HG02870 (cell line): ENCODE measurements around the gene MCHR2.
A peak's percentile ranks its signal among the peaks of the same experiment; 100 is the strongest.

Experiments used
- ATAC-seq: cut with Tn5 transposase; IDR thresholded peaks from one replicate; pipeline ENCODE4 v1.9.1; 2021; ENCODE audit warnings: mild to moderate bottlenecking, moderate library complexity; ENCODE audit not compliant: unreplicated experiment

Gene MCHR2

DNA sequence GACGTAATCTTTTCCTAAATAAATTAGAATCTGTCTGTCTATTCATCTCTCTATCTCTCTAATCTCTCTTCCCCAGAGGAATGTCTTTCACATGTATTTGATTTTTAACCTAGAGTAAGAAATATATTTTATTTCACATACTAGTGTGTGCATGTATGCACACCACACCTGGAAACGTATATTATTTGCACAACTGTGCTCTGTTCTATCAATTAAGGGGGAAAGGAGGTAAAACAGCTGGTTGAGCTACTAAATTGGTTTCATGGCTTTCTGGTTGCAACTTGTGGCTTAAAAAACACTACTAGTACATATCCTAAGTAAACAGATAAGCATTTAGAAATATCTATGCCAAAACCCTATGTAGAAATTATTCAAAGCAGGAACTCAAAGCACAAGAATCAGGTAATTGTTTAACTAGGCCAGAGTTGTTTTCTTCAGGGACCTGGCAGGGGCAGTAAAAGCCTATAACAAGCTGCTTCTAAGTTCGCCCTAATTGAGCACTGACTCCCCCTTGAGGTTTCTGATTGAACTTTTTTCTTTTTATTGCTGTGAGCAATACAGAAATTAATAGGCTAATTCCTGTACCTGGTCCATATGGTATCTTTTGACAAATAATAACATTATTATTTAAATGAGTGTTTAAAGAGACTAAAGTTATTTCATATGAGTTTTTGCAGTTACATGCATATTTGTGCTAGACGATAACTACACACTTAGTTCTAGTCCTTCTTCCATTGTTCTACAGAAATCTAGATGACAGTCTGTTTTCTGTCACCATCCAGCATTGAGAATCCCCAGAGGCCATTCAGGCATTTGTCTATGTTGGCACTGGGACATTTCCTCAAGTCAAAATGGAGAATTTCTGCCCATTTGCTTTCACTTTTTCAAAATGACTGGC, 88.6 kb downstream of the MCHR2 start:
- ATAC-seq: peak; percentile 96

DNA sequence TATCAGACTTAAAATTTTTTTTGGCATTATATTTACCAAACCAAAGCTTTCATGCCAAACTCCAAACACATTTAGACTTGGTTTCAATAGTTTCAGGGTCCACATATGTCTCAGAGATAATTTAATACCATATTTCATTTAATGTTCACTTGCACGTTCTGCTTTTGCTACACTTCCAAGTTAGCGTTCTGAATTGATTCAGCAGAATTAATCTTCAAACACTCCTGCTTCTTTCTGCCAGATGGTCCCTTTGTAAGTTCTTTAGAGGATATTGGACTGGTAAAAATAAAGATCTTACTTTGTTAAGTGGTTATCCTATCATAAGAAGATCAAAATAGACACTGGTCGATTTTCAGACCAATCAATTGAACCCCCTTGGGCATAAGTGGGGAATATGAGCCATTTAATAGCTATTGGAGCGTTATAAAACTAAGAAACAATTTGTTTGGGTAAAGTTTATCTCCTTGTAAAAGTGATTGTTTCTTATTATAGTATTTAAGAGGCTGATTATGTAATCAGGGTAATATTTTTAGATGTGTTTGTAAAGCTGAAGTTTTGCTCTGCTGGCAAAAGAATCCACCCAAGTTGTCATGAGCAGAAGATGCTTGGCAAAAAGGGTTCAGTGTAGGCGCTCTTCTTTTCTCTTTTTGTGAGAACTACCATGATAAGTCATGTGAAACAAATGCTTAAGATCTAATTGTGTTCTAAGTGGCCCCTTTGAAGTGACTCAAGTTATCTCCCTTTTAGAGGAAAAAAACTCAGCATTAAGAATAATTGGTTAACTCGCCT, 92.2 kb downstream of the MCHR2 start:
- ATAC-seq: no peak

DNA sequence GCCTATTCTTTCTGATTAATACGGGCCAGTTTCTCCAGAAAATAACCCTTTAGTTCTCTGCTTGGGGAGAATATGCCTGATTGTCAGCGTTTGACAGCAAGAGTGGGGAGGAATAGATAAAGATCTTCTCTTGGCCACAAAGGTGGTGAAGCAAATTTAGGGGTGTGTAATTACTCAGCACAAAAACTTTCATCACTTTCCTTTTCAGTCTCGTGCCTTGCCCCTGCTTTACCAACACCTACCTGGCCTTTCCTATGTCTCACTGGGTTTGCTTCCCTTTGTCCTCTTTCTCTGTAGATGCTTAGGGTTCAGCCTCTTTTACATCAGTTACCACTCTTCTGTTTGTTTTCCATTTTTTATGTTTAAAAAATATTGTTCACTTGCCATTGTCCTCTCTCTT, 99.2 kb downstream of the MCHR2 start:
- ATAC-seq: no peak

DNA sequence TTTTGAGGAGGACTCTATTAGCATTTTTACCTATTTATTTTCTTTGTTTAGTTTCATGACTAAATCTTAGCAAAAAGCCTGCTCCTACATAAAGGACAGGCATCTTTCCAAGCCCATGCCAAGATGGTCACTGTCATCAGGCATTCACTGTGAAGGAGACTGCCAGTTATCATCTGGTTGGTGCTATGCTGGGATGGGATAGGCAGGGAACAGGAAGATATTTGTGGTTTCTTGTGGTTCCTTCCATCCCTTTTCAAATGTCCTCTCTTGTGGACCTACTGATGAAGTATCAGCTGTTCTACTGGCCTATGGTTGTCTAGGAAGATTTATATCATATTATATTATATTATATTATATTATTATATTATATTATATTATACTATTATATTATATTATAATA, 107.0 kb downstream of the MCHR2 start:
- ATAC-seq: no peak

DNA sequence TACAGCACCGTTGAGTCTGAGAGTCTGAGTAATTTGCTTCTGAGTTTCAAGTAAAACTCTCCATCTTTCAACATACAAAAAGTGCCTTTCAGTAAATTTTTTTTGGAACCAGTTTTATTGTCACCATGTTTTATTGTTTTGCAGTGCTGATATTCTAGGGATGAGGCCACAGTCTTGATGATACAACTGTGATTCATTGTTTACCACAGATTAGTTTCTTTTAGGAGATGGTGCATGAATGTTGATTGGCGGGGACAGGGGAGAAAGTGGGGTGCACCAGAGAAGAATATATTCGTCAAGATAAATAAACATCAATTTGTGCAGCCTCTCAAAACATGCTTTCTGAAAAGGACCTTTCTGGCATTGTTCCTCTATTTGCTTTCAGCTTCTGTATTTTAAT, 109.0 kb downstream of the MCHR2 start:
- no peak for ATAC-seq

DNA sequence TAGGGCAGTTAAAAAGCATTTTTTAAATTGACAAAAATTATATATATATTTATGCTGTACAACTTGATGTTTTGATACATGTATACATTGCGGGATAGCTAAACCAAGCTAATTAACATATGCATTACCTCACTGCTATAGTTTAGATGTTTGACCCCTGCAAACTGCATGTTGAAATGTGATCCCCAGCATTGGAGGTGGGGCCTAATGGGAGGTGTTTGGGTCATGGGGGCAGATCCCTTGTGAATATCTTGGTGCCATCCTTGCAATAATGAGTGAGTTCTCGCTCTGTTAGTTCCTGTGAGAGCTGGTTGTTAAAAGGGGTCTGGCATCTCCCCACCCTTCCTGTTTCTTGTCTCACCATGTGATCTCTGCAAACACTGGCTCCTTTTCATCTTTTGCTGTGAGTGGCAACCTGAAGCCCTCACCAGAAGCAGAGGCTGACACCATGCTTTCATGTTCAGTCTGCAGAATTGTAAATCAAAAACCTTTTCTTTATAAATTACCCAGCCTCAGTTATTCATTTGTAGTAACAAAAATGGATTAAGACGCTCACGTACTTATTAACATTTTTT, 111.8 kb downstream of the MCHR2 start:
- ATAC-seq: no peak

DNA sequence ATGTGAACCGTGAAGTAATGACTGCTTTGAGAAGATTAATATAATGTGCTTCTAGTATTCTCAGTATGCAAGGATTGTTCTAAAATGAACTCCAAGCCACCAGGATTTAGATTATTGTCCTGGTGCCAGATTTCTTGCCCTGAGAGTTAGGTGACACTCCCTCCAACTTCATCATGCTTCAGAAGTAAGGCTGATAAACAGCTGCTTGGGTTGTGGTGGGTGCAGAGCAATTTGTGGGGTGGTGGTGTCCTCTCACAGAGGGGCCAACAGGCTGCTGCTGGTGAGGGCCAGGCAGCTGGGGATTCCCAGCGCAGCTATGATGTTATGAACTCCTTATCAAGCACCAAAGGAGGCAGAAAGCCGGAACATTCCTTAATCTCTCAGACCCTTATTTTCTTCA, 114.6 kb downstream of the MCHR2 start:
- ATAC-seq: no peak

DNA sequence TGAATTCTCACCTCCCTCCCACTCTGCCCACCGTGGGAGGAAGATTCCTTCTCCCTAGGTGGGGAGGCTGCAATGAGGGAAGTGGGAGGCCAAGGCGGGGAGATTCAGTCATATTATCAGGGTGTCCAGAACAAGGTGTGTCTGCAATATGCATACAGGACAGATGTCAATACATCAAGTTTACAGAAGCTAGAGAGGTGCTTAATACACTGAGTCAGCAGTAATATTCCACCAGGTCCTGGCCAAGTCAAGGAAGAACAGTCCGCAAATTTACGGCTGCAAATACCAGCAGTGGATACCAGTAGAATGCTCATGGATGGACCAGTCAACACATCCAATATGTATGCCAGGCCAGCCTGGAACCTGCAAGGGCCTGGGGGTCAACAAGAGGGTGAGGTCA, 119.0 kb downstream of the MCHR2 start:
- no peak for ATAC-seq

DNA sequence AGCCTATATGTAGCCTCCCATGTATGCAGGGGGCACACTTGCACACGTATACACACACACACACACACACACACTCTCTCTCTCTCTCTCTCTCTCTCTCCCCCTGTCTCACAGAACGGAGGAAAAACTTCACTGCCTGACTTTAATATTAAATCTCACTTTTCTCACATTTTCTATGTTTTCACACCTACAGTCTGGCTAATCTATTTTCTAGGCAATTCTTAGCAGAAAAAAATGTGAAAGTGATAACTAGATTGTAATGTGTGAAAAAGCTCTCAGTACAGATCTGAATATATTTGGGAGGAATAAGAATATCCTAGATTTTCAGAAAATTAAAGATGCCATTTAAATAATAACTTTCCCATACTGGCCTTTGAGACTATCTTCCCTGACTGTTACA, 120.9 kb downstream of the MCHR2 start:
- no peak for ATAC-seq

DNA sequence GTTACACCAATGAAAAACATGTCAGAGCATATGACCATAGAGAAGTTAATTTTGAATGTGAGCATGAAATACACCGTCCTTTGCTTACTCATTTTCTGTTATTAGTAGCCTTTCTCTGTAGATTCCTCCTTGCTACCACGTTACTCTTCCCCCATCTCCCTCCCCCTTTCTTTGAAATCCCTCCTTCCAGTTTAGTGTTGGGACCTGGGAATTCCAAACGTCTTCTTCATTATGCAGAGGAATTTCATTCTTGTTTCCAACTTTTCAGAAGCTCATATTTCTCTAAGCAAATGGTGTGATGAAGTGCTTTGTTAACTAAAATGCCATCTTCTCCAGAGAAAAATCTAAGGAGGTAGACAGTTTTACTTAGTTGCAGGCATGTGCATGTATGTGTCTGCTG, 122.4 kb downstream of the MCHR2 start:
- no peak for ATAC-seq
